ENCODE measurements around the gene TBC1D22B. TPM values are rescaled to one million over a fixed set of nuclear protein-coding genes. Genes with fewer than 3 reads are reported as not detected.
A peak's percentile ranks its signal among the peaks of the same experiment; 100 is the strongest.

Gene TBC1D22B
- total and polyA plus RNA-seq, 8 donors, result 3.5 to 16.3 (median 6.2) TPM

DNA sequence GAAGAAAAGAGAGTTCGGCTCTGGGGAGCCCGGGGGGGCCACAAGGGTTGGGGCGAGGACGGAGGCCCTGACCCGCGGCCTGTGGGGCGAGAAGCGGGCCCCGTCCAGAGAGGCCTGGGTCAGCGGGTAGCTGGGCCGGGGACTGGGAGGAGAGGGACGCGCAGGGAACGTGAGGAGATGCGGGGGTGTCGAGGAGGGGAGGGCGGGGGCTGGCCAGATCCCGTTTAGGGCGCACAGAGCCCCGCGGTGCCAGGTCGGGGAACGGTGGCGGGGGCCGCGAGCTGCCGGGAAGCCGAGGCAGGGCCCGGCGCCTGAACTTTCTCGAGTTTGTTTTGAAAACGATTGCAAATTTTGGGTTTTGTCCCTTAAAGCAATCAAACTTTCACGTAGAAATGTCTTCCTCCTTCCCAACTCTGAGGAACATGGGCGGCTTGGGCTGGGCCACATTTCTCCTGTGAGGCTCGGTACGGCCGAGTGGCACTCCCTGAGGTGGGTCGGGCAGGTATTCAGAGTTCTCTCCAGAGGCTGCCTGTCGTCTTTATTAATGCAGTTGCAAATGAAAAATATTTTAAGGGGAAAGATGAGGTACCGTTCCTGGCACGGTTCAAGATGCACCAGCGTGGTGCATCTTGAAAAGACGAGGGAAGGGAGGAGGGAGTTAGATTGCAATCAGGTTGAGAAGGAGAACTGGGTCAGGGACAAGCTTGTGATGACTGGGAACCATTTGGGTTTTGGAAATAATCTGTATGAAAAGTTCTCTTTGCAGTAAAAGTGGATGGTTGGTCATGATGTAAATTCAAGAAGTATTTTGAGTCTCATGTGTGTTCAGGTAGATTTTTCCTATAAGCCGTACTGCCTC is 97.2 kb downstream of the TBC1D22B start:
- Histone ChIP-seq H3K27me3 (no peaks in the 10 kb centered on the region), H3K36me3 (no peaks in the 10 kb centered on the region), H3K4me3 (peak overlapping the region; percentile 72 to 100 (median 96)), H3K9me3 (no peaks in the 10 kb centered on the region), H3K27ac (peak overlapping the region in 4 of 5 donors; percentile 63 to 83 (median 77)), H3K4me1 (peaks cover 7 to 34% (median 19%) of the 10 kb centered on the region in 4 donors)
- DNase-seq, result peak; percentile 36 to 54
- TF ChIP-seq, protein P1, sequence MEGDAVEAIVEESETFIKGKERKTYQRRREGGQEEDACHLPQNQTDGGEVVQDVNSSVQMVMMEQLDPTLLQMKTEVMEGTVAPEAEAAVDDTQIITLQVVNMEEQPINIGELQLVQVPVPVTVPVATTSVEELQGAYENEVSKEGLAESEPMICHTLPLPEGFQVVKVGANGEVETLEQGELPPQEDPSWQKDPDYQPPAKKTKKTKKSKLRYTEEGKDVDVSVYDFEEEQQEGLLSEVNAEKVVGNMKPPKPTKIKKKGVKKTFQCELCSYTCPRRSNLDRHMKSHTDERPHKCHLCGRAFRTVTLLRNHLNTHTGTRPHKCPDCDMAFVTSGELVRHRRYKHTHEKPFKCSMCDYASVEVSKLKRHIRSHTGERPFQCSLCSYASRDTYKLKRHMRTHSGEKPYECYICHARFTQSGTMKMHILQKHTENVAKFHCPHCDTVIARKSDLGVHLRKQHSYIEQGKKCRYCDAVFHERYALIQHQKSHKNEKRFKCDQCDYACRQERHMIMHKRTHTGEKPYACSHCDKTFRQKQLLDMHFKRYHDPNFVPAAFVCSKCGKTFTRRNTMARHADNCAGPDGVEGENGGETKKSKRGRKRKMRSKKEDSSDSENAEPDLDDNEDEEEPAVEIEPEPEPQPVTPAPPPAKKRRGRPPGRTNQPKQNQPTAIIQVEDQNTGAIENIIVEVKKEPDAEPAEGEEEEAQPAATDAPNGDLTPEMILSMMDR (IDR thresholded peaks at IDR 0.05), result no peak
- TF ChIP-seq EP300 (IDR thresholded peaks at IDR 0.05) (no peak), POLR2AphosphoS5 (IDR thresholded peaks at IDR 0.05) (no peak), POLR2A (IDR thresholded peaks at IDR 0.05) (no peak)
- intact Hi-C loops (cut with DNase I; ENCODE audit: low total_unique reads), result no loop called here
- WGBS, 5 donors, result 4 to 6% (median 4%) methylated on average over 29 to 44 of the region's 44 CpGs

GRCh38 chr6:37357288-37357687 is 99.7 kb downstream of the TBC1D22B start:
- H3K27ac ChIP-seq, result no peak overlapping the region
- TF ChIP-seq, protein P1 (IDR thresholded peaks at IDR 0.05), result no peak
- TF ChIP-seq EP300 (IDR thresholded peaks at IDR 0.05) (no peak), POLR2A (IDR thresholded peaks at IDR 0.05) (no peak), POLR2AphosphoS5 (IDR thresholded peaks at IDR 0.05) (no peak)
- peaks cover 7 to 34% (median 19%) of the 10 kb centered on the region in 4 donors for H3K4me1 ChIP-seq
- no peaks in the 10 kb centered on the region for H3K27me3 ChIP-seq
- peaks cover 0 to 22% (median 20%) of the 10 kb centered on the region in 4 donors for H3K36me3 ChIP-seq
- H3K4me3 ChIP-seq, result no peak overlapping the region
- DNase-seq, result no peak
- H3K9me3 ChIP-seq, result no peaks in the 10 kb centered on the region
- intact Hi-C loops (cut with DNase I; ENCODE audit: low total_unique reads), result no loop called here
- WGBS, 5 donors, result 19 to 55% (median 29%) methylated on average over 1 of the region's 1 CpG

DNA sequence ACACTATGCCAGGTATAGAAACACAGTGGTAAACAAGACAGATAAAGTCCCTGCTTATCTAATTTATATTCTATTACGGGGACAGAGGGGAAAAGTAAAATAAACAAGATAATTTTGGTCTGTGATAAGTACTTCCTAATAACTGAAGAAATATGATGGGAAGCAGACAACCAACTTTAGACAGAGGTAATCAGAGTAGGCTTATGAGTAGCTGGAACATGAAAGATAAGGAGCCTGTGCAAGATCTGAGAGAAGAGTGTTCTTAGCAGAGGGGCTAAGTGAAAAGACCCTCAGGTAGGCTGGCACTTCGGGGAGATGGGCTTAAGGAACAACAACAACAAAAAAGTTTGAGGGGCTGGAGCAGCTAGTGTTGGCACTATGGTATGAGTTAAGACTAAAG is 100.3 kb downstream of the TBC1D22B start:
- TF ChIP-seq POLR2AphosphoS5 (IDR thresholded peaks at IDR 0.05) (no peak), EP300 (IDR thresholded peaks at IDR 0.05) (no peak), POLR2A (IDR thresholded peaks at IDR 0.05) (no peak)
- TF ChIP-seq, protein P1 (IDR thresholded peaks at IDR 0.05), result no peak
- H3K27me3 ChIP-seq, result no peaks in the 10 kb centered on the region
- H3K4me3 ChIP-seq, result no peak overlapping the region
- DNase-seq, result no peak
- peaks cover 0 to 28% (median 24%) of the 10 kb centered on the region in 4 donors for H3K36me3 ChIP-seq
- H3K4me1 ChIP-seq, result peaks cover 7 to 34% (median 19%) of the 10 kb centered on the region in 4 donors
- no peaks in the 10 kb centered on the region for H3K9me3 ChIP-seq
- no peak overlapping the region for H3K27ac ChIP-seq
- intact Hi-C loops (cut with DNase I; ENCODE audit: low total_unique reads), result no loop called here
- 48 to 68% (median 64%) methylated on average over 2 of the region's 2 CpGs for WGBS, 5 donors

DNA sequence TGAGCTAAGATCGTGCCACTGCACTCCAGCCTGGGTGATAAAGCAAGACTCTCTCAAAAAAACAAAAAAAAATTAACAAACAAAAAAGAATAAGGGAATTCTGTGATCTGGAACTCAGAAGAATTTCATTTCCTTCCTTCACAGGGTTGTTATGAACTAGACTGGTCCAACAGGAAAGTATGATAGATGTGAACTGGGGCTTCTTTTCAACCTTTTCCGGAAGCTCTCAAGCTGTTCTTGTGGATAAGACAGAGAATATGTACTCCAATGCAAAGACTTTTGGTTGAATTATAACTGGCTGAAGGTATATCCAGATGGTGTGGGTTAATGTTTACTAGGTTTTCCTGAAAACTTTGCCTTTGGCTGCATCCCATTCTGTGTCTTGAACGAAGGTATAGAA is 101.5 kb downstream of the TBC1D22B start:
- Histone ChIP-seq H3K4me1 (peaks cover 7 to 27% (median 15%) of the 10 kb centered on the region in 4 donors), H3K27ac (no peak overlapping the region), H3K36me3 (peaks cover 0 to 37% (median 32%) of the 10 kb centered on the region in 4 donors), H3K4me3 (no peak overlapping the region), H3K9me3 (no peaks in the 10 kb centered on the region), H3K27me3 (no peaks in the 10 kb centered on the region)
- TF ChIP-seq EP300 (IDR thresholded peaks at IDR 0.05), result no peak
- TF ChIP-seq POLR2A (IDR thresholded peaks at IDR 0.05), result no peak
- TF ChIP-seq, protein P1 (IDR thresholded peaks at IDR 0.05), result no peak
- no peak for TF ChIP-seq POLR2AphosphoS5 (IDR thresholded peaks at IDR 0.05)
- intact Hi-C loops (cut with DNase I; ENCODE audit: low total_unique reads), result no loop called here
- no peak for DNase-seq
- WGBS, 5 donors, result 72 to 87% (median 81%) methylated on average over 3 of the region's 3 CpGs
